ENCODE results near the gene CD300H. TPM values are rescaled to one million over a fixed set of nuclear protein-coding genes. Genes with fewer than 3 reads are reported as not detected.

CD300H gene
- total RNA-seq, 4 donors from 2014 or later, result not detected

DNA sequence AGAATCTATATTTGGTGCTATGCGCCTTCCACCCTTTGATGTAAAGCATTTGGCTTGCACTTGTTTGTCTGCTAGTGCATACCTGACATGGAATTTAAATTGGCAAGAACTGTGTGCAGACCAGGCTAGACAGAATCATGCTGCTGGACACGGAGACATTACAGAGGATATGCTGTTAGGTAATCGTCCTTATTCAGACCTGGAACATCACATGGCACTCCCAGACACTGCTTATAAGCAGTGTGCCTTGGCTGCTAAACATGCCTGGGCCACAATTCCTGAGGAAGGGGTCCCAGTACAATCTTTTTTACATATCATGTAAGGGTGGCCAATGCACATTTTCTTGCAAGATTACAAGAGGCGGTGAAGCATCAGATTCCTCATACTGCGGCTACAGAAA is 18.4 kb upstream of the CD300H start:
- Histone ChIP-seq H3K27ac (no peak overlapping the region), H3K4me1 (peaks cover 2% of the 10 kb centered on the region), H3K27me3 (peaks cover 10% of the 10 kb centered on the region), H3K36me3 (no peaks in the 10 kb centered on the region), H3K9me3 (peaks cover 4% of the 10 kb centered on the region), H3K4me3 (no peak overlapping the region)
- DNase-seq (ENCODE audit: low spot score in 2 of 2), result no peak
- TF ChIP-seq POLR2AphosphoS5 (IDR thresholded peaks at IDR 0.05), result no peak
- no peak for TF ChIP-seq EP300 (IDR thresholded peaks at IDR 0.05)
- no peak for TF ChIP-seq CTCF (IDR thresholded peaks at IDR 0.05)
- TF ChIP-seq POLR2A (IDR thresholded peaks at IDR 0.05), result no peak
- 51% methylated on average over 5 of the region's 5 CpGs for WGBS

DNA sequence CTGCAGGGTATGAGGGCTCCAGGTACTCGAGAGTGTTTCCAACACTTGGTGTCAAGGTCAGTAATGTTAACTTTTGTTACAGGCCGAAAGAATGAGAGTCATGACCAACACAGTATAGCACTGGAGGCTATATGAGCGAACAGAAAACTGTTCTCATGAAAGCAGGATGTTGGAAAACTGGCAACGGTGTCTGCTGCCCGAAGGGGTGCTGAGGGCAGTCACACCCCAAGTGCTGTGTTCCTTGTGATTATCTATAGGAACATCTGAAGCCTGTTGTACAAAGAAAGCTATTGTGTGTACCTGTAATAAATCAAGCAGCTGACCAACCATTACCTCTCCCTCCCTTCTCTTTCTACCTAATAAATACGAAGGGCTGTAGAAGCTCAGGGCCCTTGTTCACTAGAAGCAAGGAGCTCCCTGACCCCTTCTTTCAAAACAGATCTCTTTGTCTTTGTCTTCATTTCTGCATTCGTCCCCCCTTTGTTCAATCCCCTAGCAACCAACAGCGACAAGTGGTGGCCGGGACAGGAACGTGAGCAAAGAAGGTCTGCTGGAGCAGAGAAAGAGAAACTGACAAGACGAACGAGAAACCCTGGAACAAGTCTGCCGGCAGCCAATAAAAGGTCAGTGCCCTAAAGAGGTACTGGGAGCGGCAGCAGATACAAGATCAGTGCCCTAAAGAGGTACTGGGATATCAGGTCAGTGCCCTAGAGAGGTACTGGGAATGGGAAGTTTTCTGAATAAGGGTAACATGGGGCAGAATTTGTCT is 17.2 kb upstream of the CD300H start:
- H3K9me3 ChIP-seq, result peaks cover 4% of the 10 kb centered on the region
- DNase-seq (ENCODE audit: low spot score in 2 of 2), result no peak
- H3K4me3 ChIP-seq, result no peak overlapping the region
- no peaks in the 10 kb centered on the region for H3K36me3 ChIP-seq
- no peak overlapping the region for H3K27ac ChIP-seq
- peaks cover 10% of the 10 kb centered on the region for H3K27me3 ChIP-seq
- peaks cover 2% of the 10 kb centered on the region for H3K4me1 ChIP-seq
- no peak for TF ChIP-seq EP300 (IDR thresholded peaks at IDR 0.05)
- TF ChIP-seq POLR2A (IDR thresholded peaks at IDR 0.05), result no peak
- no peak for TF ChIP-seq POLR2AphosphoS5 (IDR thresholded peaks at IDR 0.05)
- TF ChIP-seq CTCF (IDR thresholded peaks at IDR 0.05), result no peak
- WGBS, result 81% methylated on average over 14 of the region's 14 CpGs

DNA sequence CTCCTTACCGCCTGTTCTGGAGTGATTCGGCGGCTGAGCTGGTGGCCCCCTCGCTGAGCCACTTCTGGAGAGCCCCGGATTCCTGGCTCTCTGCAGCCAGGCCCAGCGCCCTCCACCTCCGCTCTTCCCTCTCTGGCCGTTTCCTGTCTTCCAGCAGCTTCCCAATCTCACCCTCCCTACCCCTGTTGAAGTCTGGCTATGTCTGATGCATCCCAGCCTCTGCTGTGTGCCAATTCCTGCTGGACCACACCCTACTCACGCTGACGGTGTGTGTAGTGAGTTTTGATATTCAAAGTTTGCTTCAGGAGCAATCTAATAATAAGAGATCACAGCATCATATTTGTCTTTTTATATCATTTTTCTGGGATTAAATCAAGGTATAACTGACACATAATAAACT is 15.3 kb upstream of the CD300H start:
- H3K36me3 ChIP-seq, result no peaks in the 10 kb centered on the region
- WGBS, result 57% methylated on average over 8 of the region's 10 CpGs
- H3K9me3 ChIP-seq, result peaks cover 4% of the 10 kb centered on the region
- H3K27ac ChIP-seq, result no peak overlapping the region
- TF ChIP-seq CTCF (IDR thresholded peaks at IDR 0.05) (no peak), POLR2AphosphoS5 (IDR thresholded peaks at IDR 0.05) (no peak), POLR2A (IDR thresholded peaks at IDR 0.05) (no peak), EP300 (IDR thresholded peaks at IDR 0.05) (no peak)
- peaks cover 2% of the 10 kb centered on the region for H3K4me1 ChIP-seq
- peaks cover 20% of the 10 kb centered on the region for H3K27me3 ChIP-seq
- H3K4me3 ChIP-seq, result no peak overlapping the region
- no peak for DNase-seq (ENCODE audit: low spot score in 2 of 2)

DNA sequence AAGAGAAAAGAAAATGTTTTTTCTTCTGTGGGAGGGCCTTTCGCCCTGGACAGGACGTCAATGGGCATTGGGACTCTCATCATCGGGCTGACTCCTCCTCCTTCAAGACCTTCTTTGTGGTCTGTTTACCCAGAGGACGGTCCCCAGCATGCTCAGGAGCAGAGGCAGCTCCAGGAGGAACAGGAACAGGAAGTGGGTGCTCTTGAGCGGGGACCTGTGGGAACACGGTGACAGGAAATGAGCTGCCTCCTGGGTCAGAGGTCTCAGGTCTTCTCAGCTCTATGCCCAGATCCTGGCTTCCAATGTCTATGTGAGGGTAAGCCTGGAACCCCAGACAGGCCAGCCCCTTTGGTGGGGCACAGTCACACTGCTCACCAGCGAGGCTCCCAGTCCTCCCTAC is 12.6 kb upstream of the CD300H start:
- H3K27ac ChIP-seq, result no peak overlapping the region
- peaks cover 2% of the 10 kb centered on the region for H3K4me1 ChIP-seq
- TF ChIP-seq POLR2A (IDR thresholded peaks at IDR 0.05) (no peak), EP300 (IDR thresholded peaks at IDR 0.05) (no peak), CTCF (IDR thresholded peaks at IDR 0.05) (no peak), POLR2AphosphoS5 (IDR thresholded peaks at IDR 0.05) (no peak)
- H3K27me3 ChIP-seq, result peaks cover 21% of the 10 kb centered on the region
- DNase-seq (ENCODE audit: low spot score in 2 of 2), result no peak
- no peak overlapping the region for H3K4me3 ChIP-seq
- H3K9me3 ChIP-seq, result peaks cover 4% of the 10 kb centered on the region
- H3K36me3 ChIP-seq, result no peaks in the 10 kb centered on the region
- 67% methylated on average over 6 of the region's 7 CpGs for WGBS

DNA sequence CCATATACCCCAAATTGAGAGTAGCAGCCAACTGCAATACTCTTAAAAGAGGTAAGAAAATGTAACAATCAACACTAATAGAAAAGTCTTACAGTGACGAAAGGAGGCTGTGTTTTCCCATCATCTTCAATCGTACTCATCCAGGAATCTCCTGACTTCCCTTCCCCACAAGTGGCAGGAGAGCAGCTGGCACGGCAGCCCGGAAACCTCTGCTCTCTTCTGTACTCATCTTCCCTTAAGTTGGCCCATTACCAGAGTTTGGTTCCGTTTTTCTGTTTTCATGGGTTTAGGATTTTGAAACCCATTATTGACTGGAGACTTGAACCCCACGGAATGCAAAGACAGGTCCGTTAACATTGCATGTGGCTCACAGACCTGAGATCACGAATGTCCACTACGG is 11.7 kb upstream of the CD300H start:
- 86% methylated on average over 9 of the region's 9 CpGs for WGBS
- peaks cover 18% of the 10 kb centered on the region for H3K27me3 ChIP-seq
- no peak overlapping the region for H3K4me3 ChIP-seq
- H3K9me3 ChIP-seq, result no peaks in the 10 kb centered on the region
- TF ChIP-seq EP300 (IDR thresholded peaks at IDR 0.05) (no peak), POLR2A (IDR thresholded peaks at IDR 0.05) (no peak), CTCF (IDR thresholded peaks at IDR 0.05) (no peak), POLR2AphosphoS5 (IDR thresholded peaks at IDR 0.05) (no peak)
- no peaks in the 10 kb centered on the region for H3K36me3 ChIP-seq
- DNase-seq (ENCODE audit: low spot score in 2 of 2), result no peak
- H3K27ac ChIP-seq, result no peak overlapping the region
- peaks cover 2% of the 10 kb centered on the region for H3K4me1 ChIP-seq
